Activated CD4-positive, alpha-beta T cell treated with anti-CD3 and anti-CD28 coated beads, Interleukin-2, Interleukin-4, amounts not matched to agents 100 ng/mL and 50 ng/mL, durations not matched to agents 16 hours and 8 hours (primary cell): Measurements from ENCODE around the gene LUZP1.
"Not testable (repeated sequence)": the region's sequence is repeated elsewhere in the genome, so short reads cannot be mapped to it uniquely, and the experiment has no call there.

Experiments used
- DNase-seq: peaks from one replicate; pipeline ENCODE4 v3.0.0-alpha.2; 2020; ENCODE audit warnings: low spot score

Gene LUZP1

GRCh38 chr1:23188936-23189452, 20.3 kb upstream of the LUZP1 start:
- not testable (repeated sequence) for DNase-seq

GRCh38 chr1:23188434-23188884, 19.8 kb upstream of the LUZP1 start:
- no peak for DNase-seq

DNA sequence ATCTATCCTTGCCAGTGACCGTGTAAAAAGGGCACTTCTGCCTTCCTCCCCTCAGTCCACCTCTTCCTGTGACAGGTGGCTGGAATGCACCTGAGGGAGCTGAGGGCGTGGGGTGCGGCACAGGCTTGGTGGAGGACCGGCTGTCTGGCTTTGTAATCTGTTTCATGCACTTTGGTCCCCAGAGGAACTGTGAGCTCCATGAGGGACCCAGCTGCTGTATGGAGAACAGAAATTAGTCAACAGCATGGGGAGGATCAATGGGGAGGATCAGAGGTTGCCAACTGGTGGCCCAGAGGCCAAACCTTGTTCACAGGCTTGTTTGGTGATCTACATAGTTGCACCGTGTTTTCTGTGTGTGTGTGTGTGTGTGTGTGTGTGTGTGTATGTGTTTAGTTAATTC, 19.0 kb upstream of the LUZP1 start:
- no peak for DNase-seq

GRCh38 chr1:23185381-23185780, 16.7 kb upstream of the LUZP1 start:
- no peak for DNase-seq

DNA sequence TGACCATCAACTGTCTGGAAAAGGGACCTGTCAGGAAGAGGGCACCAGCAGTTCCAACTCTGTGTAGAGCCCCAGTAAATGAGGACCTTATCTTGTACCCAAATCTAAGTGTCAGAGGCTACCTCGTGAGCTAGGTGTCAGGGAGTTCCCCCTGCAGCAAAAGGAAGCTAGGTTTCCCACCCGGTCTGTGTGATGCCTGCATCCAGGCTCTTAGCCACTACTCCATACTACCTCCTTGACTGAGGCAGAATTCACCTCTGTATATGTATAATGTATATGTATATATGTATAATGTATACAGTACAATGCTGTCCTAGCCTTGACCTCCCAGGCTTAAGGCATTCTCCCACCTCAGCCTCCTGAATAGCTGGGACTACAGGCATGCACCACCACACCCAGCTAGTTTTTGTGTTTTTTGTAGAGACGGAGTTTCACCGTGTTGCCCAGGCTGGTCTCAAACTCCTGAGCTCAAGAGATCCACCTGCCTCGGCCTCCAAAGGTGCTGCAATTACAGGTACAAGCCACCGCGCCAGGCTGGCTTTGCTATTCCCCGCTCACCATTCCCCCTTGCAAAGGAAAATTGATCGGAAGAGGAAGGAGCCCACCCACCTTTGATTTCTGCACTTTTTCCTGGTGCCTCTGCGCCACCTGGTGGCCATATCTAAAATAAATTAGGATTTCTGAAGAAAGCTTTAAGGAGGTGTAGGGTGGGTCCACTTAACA, 15.7 kb upstream of the LUZP1 start:
- peak; percentile 48 for DNase-seq

DNA sequence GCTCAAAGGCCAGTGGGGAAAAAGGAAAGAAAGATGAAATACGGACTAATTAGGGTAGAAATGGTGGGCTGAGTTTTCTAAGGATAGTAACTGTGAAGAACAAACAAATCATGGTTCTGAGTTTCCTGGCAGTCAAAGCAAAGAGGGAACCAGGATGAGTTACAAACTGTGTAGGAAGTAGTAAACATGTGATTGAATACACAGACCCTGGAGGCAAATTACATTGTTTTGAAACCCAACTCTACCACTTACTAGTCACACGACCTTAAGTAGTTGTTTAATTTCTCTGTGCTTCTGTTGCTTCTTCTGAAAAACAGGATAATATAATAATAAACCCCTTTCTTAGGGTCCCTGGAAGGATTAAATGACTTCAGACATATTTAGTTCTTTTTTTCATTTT, 11.2 kb upstream of the LUZP1 start:
- no peak for DNase-seq

GRCh38 chr1:23178950-23179349, 10.3 kb upstream of the LUZP1 start:
- DNase-seq: no peak

DNA sequence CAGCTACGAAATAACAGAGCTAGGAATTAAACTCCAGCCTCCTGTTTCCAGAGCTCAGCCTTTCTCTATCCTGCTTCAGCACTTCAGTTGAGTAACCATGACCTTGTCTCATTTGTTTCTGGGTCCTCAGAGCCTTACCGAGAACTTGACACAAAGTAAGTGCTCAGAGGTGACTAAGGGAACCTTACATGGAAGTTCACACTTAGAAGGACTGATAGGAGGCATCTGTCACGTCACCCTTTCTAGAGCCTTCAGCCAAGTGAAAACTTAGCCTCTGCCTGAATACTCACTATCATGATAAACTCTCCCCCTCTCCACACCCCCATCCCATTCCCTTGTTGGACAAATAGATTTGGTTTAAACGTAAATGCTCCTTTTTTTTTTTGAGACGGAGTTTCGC, 9.8 kb upstream of the LUZP1 start:
- DNase-seq: no peak

- peak; percentile 27 for DNase-seq
These were observed 9.1 kb upstream of the LUZP1 start for GRCh38 chr1:23177438-23178380.

- no peak for DNase-seq
These were observed 8.4 kb upstream of the LUZP1 start for GRCh38 chr1:23177031-23177430.

DNA sequence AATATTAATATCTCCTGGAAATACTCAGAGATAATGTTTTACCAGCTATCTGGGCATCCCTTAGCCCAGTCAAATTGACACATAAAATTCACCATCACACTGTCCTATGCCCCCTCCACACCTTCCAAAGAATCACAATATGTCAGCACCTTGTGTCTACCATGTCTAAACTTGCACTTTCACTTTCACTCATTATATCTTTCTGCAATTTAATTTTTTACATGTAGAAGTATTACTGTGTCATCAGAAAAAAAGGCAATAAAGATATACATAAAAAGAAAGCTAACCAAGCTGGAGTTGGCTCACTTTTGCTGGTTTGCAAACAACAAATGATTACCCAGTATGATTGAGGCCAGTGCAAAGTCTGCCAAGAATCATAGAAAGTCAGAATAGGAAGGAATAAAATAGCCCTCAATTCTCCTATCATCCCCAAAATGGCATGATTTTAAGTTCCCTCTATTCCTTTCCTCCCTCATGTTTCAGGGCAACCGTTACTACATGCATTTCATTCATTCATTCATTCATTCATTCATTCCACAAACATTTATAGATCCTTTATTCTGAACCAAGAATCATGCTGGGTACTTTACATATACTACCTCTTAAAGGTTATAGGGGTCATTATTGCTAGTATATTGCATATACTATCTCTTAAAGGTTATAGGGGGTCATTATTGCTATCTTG, 5.9 kb upstream of the LUZP1 start:
- DNase-seq: peak; percentile 16

DNA sequence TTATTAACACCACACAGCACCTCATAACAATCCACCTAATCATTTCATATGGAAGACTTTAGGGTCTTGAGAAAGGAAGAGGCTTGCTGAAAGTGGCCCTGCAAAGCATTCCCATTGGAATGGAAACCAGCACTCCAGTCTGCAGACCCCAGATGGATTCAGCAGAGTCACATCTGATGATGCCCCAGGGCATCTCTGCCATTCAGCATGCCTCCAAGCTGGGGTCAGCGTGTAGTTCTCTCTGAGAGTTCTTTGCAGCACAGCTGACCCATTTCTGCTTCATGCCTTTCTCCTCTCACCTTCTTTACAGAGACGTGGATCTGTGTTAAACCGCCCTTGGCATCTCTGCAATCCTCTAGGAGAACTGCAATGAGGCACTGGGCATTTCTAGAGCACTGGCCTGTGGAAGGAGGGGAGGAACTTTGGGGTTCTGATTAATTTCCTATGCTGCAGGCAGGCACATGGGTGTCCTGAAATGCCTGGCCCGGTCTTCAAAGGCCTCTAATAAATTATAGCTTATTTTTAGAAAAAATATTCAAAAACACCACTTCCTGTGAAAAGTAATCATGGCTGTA, 2.6 kb upstream of the LUZP1 start:
- no peak for DNase-seq

DNA sequence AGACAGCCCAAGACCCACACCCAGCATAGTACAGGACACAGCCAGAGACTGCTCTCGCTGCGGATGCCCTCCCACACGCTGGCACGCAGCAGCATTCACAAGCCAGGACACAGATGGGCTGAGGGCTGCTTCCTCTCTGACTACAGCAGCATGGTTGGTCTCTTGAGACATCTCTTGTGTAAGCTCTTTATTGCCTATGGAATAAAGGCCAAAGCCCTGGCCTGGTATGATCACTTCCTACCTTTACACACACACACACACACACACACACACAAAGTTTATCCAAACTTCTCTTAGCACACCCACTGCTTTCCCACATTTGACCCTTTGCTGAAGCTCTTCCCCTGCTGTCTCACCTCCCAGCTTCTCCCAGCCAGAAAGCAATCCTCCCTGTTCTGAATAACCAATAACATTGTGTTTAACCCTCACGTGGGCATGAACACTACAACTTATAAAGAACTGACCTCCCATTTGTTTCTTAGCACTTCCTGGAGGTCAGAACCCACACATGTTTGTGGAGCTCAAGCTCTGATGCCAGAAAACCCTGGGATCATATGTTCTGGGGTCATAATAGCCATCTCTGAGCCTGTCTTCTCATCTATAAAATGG, 1.2 kb upstream of the LUZP1 start:
- no peak for DNase-seq

GRCh38 chr1:23169195-23169575, 529 bp upstream of the LUZP1 start:
- DNase-seq: no peak

DNA sequence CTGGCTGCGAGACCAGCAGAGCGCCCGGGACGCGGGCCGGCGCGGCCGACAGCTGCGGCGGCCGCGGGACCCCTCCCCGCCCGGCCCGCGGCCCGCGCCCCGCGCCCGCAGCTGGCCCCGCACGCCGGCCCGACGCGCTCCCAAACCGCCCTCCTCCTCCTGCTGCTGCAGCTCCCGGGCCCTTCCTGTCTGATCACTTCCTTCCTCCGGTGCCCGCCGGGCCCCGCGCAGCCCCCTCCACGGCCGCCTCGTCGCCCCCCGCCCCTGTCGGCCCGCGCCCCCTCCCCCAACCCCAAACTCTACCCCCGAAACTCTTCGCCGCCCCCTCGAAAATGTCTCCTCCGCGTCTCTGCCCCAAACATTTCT, 594 bp downstream of the LUZP1 start:
- no peak for DNase-seq

DNA sequence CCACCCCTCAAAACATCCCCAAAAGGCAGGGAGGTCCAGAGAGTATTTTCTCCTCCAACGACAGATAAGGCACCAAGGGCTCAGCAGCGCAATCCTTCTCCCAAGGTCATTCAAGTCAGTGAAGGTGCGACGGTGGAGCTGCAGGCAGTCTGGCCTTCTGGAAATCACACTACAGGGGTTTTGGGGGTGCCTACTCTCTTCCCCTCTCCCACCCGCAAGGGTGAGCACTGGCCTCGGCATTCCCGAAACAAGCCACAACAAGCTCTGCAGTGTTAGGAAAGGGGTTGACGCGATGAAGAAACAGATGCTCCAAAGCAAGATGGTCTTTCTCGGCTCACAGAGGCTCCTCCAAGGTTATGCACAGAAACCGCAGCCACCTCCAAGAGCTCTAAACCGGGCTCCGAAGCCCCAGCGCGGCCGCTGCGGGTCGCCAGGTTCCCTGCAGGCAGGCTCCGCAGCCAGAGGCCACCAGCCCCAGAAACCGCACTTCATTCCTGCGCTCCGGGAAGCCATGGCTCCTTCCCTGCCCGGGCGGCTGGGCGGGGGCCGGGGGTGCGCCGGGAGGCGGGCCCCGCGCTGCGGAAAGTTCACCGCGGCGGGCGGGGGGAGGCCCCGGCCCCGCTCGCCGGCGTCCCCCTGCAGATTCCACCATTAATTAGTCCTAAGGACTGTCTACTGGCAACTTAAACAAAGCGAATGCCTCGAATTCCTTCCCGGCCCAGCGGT, 1.1 kb downstream of the LUZP1 start:
- DNase-seq: no peak

GRCh38 chr1:23166854-23167253, 1.8 kb downstream of the LUZP1 start:
- DNase-seq: no peak

DNA sequence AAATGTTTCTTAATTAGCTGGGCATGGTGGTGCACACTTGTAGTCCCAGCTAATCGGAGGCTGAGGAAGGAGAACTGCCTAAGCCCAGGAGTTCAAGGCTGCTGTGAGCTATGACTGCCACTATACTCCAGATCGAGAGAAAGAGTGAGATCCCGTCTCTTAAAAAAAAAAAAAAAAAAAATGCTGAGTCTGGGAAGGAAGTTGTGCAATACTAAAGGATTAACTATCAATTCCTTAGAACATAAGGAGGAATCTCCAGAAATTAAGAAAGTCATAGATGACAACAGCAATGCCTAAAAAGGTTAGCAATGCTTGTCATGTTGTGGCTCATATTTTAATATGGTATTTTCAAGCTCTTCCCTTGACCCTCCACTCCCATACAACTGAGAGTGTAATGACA, 5.3 kb downstream of the LUZP1 start:
- no peak for DNase-seq

DNA sequence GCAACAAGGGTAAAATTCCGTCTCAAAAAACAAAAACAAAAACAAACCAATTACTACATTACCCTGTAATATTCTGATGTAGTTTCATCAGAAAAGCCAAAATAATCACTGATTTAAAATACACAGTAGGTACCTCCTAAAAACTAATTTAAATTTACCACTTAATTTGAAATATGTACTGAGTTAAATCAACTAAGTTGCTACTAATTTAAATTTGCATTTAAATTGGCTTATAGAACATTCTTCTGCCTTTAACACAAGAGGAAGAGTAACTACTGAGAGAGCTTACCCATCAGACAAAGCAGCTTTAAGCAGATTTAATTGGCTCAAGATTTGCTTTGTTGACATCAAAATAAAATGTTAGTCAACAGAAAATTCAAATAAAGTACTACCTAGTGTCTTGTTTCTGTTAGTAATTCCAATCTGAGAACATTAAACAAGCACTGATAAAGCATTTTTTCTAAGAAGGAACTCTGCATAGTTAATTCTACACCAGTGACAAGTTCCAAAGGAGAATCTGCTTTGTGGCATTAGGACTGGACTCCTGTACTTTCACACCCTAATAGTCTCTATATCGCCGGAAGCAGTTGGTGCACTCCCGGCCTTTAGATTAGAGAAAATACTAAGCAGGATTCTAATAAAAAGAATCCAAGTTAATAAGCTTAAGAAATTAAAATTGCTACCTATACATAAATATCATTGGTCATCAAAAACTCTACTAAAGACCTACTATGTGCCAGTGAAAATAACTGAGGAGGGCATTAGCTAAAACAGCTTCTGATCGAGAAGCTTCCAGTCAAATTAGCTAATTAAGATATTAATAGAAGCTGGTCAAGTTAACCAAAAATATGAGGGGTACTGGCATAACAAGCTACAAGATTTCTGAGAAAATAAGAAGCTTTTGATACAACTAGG, 8.4 kb downstream of the LUZP1 start:
- no peak for DNase-seq

GRCh38 chr1:23156940-23157339, 11.7 kb downstream of the LUZP1 start:
- no peak for DNase-seq
